GM21360 (cell line): ENCODE results near the gene GLCE.
"Not testable (repeated sequence)": the region's sequence is repeated elsewhere in the genome, so short reads cannot be mapped to it uniquely, and the experiment has no call there.

Source experiments
- ATAC-seq: cut with Tn5 transposase; IDR thresholded peaks from one replicate; pipeline ENCODE4 v1.9.1; 2021; ENCODE audit warnings: mild to moderate bottlenecking, moderate library complexity; ENCODE audit not compliant: unreplicated experiment

Gene GLCE

DNA sequence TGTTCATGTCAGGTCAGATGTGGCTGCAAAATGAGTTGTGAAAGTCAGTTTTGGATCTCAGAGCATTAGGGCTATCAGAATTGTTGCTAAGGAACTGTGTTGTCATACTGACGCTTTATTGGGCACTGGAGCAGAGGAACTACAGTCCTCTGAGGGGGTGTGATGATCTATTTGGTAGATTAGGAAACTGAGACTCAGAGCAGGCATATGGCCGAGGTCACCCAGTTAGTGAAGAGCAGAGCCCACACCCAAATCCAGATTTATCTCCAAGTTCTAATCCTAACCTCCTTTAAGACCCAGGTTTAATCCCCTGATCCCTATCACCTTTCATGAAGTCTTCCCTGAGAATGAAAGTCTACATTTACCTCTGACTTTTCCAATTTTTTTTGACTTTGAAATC, 25.6 kb upstream of the GLCE start:
- ATAC-seq = no peak

DNA sequence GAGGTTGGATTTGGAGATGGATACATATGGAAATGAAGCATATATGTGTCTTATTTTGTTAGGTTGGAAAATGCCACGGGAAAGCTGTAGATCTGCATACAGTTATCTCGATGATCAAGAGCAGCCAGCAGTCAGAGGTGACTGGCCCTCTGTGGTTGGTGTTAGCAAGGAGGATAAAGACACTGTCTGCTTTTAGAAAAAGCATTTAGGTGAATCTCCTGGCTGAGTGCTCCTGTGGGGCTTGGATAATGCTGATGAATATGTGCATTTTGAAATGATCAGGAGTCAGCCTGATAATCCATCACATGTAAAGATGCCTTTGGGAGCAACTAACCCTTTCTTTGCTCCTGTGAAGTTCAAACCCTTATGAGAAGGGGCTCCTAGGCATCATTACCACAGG, 24.9 kb upstream of the GLCE start:
- no peak for ATAC-seq

DNA sequence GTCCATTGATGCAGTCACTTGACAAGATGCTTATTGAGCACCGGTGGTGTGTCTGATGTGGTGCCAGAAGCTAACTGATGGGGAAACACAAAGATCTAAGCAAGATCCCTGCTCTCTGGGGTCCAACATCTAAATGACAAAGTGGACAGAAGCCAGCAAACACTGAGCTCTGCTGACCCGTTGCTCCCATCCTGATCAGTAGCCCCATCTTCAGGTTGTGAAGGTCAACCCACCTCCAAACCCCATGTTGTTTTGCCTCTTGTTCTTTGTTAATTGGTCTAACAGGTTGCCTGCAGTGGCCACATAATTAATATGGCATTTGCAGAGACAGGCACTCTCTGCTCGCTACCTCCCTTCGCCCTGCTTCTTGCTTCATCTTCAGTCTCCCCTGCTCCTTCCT, 21.5 kb upstream of the GLCE start:
- ATAC-seq = no peak

DNA sequence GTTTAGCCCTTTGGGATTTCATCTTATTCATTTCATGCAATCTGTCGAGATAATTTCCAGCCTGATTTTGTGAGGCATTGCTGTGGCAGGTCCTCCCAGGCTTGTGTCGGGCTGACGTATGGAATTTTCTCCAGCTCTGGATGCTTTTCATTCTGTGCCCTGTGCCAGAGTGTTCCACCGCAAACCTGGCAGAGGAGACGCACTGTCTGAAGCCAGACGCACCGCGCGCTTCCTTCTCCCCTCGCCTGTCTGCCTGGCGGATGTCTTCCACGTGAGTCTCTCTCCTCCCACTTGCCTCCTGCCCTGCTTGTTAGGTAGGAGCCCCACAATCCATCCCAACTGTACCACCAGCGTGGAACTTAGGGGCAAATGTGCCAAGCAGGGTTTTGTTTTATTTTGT, 20.1 kb upstream of the GLCE start:
- ATAC-seq = no peak

DNA sequence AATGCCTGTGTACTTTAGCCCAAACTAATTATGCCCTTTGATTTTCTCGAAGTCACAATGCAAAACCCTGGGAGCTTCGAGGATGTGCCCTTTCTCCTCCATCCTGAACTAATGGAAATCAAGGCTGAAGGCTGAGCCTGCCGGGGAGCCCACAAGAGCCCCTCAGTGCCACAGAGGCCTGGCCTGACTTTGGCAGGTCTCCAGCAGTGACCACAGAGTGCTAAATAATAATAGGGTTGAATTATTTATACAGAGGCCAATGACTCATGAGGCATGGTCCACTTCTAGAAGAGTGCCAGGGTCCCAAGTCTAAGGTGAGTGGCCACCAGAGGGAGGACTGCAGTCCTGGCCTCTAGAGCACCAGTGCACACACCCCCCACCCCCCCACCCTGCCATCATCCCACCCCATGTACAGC, 19.1 kb upstream of the GLCE start:
- no peak for ATAC-seq

DNA sequence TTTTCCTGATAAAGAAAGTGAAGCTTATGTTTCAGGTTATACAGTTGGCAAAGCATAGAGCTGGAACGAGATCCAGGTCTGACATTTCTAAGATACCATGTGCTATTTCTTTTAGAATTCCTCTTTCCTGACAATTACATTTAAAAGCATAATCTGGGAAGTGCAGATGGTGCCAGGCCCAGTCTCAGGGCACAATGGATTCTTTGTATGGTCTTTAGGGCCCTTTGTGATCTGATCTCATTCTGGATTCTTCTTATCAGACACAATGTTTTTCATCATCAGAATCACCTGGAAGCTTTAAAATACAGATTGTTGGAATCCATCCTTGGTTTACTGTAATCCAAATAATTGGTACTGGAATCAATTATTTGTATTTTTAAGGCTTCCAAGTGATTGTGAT, 18.6 kb upstream of the GLCE start:
- ATAC-seq = no peak

DNA sequence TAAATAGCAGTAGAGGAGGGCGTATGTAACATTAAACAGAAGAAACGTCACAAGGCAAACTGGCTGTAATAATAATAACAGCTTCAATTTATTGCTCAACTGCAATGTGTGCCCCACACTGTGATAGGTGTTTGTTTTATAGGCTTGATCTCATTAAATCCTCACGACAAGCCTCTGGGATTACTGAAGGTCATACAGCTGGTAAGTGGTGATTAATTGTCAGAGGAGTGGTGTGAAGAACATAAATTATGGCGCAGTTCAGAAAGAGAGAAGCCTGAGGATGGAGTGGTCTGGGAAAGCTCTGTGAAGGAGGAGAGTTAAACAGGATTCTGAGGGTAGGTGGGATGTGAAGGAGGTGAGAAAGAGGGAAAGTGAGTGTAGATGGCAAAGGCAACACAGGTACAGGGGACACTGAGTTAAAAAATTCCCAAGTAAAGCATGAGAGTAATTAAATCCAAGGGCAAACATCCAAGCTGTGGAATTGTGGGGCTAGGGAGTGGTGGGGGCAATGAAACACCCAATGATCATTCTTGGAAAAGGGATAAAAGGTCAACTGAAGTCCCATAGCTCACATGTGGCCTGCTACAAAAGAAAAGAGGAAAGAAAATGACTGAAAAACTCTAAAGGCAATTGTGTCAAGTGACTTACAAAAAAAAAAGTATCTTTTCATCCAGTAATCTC, 16.5 kb upstream of the GLCE start:
- no peak for ATAC-seq

DNA sequence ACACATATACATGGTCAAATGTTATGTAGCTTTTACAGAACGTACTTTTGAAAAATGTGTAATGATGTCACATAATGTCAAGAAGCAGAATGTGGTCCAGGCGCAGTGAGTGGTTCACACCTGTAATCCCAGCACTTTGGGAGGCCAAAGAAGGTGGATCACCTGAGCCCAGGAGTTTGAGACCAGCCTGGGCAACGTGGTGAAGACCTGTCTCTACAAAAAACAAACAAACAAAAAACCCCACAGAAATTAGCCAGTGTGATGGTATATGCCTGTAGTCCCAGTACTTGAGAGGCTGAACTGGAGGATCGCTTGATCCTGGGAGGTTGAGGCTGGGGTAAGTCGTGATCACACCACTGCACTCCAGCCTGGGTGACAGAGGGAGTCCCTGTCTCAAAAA, 15.9 kb upstream of the GLCE start:
- no peak for ATAC-seq

DNA sequence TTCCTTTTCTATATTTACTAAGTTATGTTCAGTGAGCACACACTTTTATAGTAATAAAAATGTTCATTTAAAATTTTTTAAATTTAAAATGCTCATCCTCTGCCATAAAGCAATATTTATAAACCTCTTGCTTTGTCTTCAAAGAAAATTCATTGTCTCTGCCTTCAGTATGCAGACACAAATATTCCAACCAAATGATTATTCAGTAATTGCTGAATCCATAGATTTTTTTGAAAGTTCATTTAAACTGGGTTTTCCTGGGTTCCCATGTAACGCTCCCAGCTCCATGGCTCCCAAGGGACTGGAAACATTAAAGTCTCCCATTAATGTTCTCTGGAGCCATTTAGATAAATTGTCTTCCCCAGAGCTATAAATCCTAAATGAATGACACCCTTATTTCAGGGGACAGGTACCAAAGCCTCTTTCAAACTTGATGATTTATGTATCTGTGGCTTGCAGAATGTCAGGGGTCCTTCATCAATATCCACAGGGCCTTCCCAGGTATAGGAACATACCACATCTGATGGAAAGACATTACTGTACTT, 15.2 kb upstream of the GLCE start:
- no peak for ATAC-seq

DNA sequence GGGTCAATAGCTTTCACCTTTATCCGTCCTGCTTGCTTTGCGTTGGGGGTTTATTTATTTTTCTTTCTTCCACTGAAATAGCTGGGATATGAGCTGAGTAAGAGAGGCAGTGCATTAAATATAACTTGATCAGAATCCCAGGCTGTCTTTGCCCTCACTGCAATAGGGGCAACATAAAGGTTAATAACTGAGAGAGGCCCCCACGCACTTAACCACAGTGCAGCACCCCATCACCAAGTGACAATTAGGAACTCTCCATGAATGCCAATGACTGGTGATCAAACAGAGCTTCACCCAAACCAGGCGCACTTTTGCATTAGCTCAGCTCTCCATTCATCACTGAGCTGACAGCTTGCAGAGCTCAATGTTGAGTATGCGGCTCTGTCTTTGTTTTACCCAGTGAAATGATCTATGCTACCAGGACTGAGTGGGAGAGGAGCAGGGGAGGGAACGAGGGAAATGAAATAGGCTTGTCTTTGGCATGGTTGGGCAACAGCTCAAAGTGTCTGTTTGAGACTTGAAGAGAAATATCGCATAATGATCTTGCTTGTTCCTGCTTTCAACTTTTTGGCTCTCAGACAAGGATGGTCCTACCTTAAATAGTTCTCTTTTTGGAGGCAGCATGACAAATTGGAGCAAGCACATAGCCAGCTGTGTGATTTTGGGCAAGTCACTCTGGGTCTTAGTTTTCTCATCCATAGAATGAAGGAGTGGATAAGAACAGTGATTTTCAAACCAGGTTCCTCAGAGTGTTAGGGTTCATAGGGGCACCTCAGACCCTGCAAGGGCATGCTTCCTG, 14.5 kb upstream of the GLCE start:
- ATAC-seq = no peak

DNA sequence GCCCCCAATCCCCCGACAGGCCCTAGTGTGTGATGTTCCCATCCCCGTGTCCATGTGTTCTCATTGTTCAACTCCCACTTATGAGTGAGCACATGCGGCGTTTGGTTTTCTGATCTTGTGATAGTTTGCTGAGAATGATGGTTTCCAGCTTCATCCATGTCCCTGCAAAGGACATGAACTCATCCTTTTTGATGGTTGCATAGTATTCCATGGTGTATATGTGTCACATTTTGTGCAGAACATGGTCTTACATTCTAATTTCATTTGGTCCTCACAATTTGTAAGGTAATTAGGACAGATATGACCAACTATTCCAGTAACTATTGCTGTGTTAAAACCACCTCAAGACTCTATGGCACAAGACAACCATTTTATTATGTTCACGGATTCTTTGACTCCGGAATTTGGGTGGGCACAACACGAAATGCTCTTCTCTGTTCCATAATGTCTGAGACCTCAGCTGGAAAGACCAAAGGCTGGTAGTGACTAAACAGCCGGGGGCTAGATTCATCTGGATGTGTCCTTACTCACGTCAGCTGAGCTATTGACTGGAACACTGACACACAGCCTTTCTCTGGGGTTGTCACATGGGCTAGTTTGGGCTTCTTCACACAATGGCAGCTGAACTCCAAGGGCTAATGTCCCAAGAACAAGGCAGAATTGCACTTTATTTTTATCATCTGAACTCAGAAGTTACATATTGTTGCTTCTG, 13.6 kb upstream of the GLCE start:
- ATAC-seq = no peak

DNA sequence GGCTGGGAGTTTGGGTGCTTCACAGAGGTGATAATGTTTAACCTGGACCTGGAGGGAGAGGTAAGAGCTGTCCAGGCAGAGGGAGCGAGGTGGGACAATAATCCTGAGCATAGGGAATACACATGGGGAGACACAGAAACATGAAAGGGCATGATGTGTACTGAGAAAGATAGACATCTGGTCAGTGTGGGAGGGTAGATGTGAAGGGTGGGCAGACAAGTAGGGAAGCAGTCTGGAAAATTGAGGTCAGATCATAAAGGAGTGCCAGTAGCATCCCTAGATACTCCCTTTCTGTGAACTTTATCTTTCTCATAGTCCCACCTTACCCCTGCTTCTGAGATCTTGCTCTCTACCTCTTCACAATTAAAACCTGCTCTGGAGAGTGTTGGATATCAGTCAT, 12.0 kb upstream of the GLCE start:
- ATAC-seq = no peak

DNA sequence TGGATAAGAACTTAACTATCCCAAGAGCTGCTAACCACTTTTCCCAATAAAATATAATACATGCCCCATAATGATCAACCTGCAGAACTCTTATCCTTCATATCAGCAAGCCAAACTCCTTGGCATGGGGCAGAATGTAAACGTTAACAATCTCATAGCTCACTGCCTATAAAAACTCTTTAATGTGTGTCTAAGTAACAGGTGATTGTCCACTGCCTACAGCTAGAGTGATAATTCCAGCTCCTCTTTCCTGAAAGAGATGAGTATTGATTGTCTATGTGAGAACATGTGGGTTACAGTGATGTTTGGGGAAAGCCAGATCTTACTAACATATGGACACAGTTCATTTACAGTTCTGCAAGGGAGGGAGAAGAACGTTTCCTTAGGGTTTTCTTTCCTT, 11.3 kb upstream of the GLCE start:
- no peak for ATAC-seq

DNA sequence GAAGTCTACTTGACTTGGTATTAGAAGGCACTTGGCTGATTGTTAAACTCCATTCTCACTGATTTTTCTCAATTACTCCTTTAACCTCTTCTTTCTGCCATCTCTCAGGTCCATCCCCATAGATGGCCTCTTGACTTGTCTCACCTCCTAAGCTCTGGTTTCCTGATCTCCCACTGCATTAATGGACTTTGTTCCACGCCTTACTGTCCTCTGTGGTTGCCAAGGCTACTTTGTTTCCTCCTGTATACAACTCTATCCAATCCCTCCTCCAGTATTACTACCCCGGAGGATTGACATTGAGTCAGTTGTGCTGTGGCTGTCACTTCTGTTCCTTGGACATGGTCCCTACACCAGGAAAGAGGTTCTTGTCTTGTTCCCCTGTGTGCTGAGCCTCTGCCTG, 10.6 kb upstream of the GLCE start:
- ATAC-seq = no peak

DNA sequence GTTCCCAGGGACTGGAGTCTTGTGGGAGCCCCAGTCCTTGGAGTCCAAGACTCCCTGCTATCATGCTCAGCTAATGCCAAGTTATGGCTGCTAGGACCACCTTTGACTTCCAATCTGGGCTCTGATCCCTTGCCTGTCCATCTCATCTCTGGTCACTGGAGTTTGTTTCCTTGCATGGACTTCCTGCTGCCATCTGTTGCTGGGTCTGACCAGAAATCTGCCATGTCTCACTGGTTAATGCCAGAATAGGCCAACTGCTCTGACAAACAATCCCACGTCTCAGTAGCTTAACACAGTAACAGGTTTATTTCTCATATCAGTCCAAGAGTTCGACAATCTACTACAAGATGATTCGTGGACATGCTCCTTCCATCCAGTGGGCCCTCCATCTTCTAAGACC, 10.1 kb upstream of the GLCE start:
- ATAC-seq = no peak

DNA sequence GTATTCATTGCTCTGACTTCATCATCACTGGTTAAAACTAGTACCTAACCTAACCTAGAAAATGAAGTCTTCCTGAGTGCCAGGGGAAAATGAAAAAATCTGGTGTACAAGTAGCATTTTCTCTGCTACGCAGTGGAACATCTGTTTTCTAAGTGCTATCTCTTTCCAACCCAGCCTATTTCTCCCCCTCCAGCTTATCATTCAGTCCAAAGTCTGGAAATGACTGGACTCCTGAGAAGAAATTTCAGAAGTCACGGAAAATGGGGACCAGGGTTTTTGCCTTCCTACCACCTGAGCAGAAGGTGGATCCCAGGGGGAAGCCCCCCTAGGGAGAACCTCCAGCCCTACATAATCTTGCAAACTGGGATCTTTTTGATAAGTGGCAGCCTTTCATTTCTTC, 9.6 kb upstream of the GLCE start:
- no peak for ATAC-seq

DNA sequence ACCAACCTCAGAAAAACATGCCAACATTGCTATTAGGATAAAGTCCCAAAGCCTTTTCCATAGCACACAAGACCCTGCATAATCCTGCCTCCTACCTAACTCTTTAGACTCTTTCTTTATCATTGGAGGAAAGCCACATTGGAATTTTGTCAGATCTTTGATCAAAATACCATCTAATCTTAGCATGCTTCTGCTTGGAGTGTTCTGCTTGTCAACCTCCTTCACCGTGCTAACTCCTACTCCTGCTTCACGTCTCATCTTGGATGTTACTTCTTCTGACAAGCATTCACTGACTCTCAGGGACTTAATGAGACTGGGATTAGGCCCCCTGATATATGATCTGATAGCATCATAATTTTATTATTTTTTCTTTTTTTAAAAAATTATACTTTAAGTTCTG, 7.4 kb upstream of the GLCE start:
- no peak for ATAC-seq

DNA sequence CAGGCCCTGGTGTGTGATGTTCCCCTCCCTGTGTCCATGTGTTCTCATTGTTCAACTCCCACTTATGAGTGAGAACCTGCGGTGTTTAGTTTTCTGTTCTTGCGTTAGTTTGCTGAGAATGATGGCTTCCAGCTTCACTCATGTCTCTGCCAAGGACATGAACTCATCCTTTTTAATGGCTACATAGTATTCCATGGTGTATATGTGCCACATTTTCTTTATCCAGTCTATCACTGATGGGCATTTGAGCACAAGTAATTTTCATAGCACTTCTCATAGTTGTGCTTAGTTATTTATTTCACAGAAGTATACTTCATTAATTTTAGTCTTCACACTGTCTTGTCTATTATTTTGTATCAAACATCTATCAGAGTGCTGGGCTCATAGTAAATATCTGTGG, 6.8 kb upstream of the GLCE start:
- ATAC-seq = not testable (repeated sequence)

DNA sequence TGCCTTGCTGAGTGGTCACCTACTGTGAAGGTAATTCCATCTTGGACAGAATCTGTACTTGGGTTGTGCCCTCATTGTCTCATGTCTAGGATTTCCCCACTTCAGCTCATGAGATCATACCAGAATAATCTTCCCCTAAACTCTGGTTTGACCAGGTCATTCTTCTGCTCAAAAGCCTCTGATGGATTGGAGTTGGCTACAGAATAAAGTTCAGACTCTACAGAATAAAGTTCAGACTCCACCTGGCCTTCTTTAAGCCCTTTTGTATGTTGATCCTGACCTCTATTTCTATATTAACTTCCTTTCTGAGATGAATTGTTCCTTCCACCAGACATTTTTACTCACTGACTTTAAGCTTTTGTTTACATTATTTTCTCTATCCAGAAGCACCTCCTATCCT, 6.4 kb upstream of the GLCE start:
- ATAC-seq = no peak

DNA sequence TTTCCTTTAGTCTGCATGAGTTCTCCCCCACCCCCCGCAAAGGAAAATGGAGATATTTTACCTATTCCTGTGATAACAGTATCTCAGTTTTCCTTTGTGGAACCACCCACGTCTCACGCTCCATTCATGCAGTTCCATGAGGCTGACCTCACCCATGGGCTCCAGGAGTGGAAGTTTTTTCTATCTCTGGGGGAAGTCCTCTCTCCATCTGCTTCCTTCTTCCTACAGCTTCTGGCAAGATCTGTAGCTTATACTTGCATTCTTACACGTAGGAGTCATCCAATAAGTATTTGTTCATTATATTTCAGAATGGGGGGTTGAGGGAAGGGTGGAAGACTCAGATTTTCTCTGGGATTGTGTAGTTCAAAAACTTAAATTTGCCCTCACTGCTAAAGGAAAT, 5.8 kb upstream of the GLCE start:
- no peak for ATAC-seq

DNA sequence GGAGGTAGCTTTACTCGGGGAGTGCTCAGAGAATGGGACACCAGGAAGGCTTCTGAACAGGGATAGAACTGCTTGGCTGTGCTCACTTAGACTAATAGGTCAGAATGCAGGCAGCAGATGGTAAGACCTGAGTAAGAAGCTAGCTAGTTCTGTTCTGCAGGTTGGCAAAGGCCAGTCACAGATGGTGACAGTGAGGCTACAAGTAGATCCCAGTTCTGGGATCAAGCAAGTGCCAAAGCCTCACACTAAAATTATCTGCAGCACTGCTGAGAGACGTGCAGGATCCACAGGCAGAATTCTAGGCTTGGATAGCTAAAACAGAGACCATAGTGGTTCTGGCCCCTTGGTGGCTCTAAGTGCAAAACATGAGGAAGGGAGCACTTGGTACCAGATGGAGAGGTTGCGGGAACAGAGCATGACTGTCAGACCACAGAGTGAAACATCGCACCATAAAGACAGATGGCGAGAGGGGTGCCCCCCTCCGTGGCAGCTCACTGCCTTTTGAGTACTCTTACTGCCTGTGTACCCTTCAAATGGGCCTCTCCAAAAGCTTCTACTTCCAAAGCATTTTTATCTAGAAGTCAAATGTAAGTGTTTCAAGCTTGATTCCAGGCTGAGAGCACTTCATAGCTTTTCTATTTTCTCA, 3.6 kb upstream of the GLCE start:
- ATAC-seq = no peak
